OCI-LY3 (cell line): ENCODE data around the gene DNAJC10.

Experiments
- EZH2phosphoT487 ChIP-seq: fragments of 200-600 bp; shearing (Covaris generic); IDR thresholded peaks from 2 replicates; pipeline ENCODE4 v1.6.1; 2018; ENCODE audit warnings: antibody characterized with exemption, mixed run types, low read depth
- TF ChIP-seq, protein P1 (sequence below): fragments of 200-600, 300-600 bp; sonication (generic); IDR thresholded peaks from 2 replicates; pipeline ENCODE4 v1.5.1; 2014; ENCODE audit warnings: antibody characterized with exemption, low read length, low read depth

DNA sequence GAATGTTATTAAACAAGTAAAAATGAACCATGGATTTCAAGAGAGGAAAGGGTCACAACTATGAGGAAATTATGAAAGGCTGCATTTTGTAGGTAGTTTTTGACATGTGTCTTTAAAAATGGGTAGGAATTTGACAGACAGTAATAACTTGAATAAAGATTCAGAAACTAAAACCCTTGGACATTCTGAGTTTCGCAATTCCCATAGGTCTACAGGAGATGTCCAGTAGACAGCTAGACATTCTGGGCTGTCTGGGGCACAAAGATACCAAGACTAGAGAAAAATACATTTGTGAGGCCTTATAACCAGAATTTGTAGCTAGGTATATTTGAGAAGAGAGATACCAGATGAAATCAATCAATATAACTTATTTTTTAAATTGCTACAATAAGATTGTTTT, 42.3 kb downstream of the DNAJC10 start:
- TF ChIP-seq, protein P1, sequence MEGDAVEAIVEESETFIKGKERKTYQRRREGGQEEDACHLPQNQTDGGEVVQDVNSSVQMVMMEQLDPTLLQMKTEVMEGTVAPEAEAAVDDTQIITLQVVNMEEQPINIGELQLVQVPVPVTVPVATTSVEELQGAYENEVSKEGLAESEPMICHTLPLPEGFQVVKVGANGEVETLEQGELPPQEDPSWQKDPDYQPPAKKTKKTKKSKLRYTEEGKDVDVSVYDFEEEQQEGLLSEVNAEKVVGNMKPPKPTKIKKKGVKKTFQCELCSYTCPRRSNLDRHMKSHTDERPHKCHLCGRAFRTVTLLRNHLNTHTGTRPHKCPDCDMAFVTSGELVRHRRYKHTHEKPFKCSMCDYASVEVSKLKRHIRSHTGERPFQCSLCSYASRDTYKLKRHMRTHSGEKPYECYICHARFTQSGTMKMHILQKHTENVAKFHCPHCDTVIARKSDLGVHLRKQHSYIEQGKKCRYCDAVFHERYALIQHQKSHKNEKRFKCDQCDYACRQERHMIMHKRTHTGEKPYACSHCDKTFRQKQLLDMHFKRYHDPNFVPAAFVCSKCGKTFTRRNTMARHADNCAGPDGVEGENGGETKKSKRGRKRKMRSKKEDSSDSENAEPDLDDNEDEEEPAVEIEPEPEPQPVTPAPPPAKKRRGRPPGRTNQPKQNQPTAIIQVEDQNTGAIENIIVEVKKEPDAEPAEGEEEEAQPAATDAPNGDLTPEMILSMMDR, result no peak
- TF ChIP-seq EZH2phosphoT487, result no peak
